SU-DHL-6 (cell line): ENCODE data around the gene ASB2.
A peak's percentile ranks its signal among the peaks of the same experiment; 100 is the strongest.

Experiments used
- H2AFZ ChIP-seq: fragments of 200-600 bp; sonication (generic); 2 replicates; pipeline ENCODE4 v1.6.1; 2014; ENCODE audit warnings: low read depth, mild to moderate bottlenecking, moderate library complexity, mixed read lengths, antibody characterized with exemption, low read length; ENCODE audit not compliant: severe bottlenecking
- H3F3A ChIP-seq: fragments of 200-600 bp; shearing (Covaris generic); 2 replicates; pipeline ENCODE4 v1.6.0; 2016; ENCODE audit warnings: antibody characterized with exemption, mild to moderate bottlenecking; ENCODE audit not compliant: insufficient read depth
- H3K27ac ChIP-seq: fragments of 200-600 bp; sonication (generic); 2 replicates; pipeline ENCODE4 v1.5.1; 2016; ENCODE audit warnings: low read depth, mild to moderate bottlenecking, low read length, moderate library complexity, mixed read lengths
- H3K27me3 ChIP-seq: fragments of 200-600 bp; sonication (generic), shearing (Covaris generic); 2 replicates; pipeline ENCODE4 v1.6.0; 2014; ENCODE audit warnings: mild to moderate bottlenecking, low read length
- H3K36me3 ChIP-seq: fragments of 200-600 bp; sonication (generic); 2 replicates; pipeline ENCODE4 v1.6.1; 2014; ENCODE audit warnings: mild to moderate bottlenecking, low read length, mixed read lengths
- H3K4me2 ChIP-seq: fragments of 300-600, 200-600 bp; shearing (Covaris generic), sonication (generic); 2 replicates; pipeline ENCODE4 v1.6.0; 2014; ENCODE audit warnings: low read length, low read depth, mild to moderate bottlenecking; ENCODE audit not compliant: poor library complexity, severe bottlenecking
- H3K4me3 ChIP-seq: fragments of 200-600 bp; sonication (generic); 2 replicates; pipeline ENCODE4 v1.5.1; 2014; ENCODE audit warnings: antibody characterized with exemption, low read length, mild to moderate bottlenecking, mixed read lengths; ENCODE audit not compliant: insufficient read depth, poor library complexity, severe bottlenecking
- H3K79me2 ChIP-seq: fragments of 200-600 bp; sonication (generic); 2 replicates; pipeline ENCODE4 v1.6.1; 2014; ENCODE audit warnings: mild to moderate bottlenecking, low read length, moderate library complexity; ENCODE audit not compliant: insufficient read depth
- H3K9ac ChIP-seq: fragments of 200-600 bp; sonication (generic); 2 replicates; pipeline ENCODE4 v1.7.0; 2014; ENCODE audit warnings: mild to moderate bottlenecking, low read length
- H3K9me2 ChIP-seq: fragments of 200-600 bp; sonication (generic); replicated peaks from 2 replicates; pipeline ENCODE4 v1.6.1; 2014; ENCODE audit warnings: low read length; ENCODE audit not compliant: insufficient read depth
- H3K9me3 ChIP-seq: fragments of 200-600 bp; sonication (generic); 2 replicates; pipeline ENCODE4 v1.6.1; 2014; ENCODE audit warnings: low read length, mixed read lengths; ENCODE audit not compliant: insufficient read depth
- H4K20me1 ChIP-seq: fragments of 200-600 bp; sonication (generic); 2 replicates; pipeline ENCODE4 v1.6.1; 2014; ENCODE audit warnings: low read depth, mild to moderate bottlenecking, antibody characterized with exemption, low read length, moderate library complexity, mixed read lengths
- EZH2phosphoT487 ChIP-seq: fragments of 200-600 bp; sonication (generic), shearing (Covaris generic); conservative IDR thresholded peaks from 2 replicates; pipeline ENCODE4 v1.6.1; 2018; ENCODE audit warnings: mild to moderate bottlenecking, antibody characterized with exemption, low read length, moderate library complexity, mixed read lengths
- TF ChIP-seq, protein P1 (sequence below): fragments of 200-600 bp; sonication (generic); IDR thresholded peaks from one replicate; pipeline ENCODE4 v1.5.1; 2017; ENCODE audit warnings: antibody characterized with exemption, mild to moderate bottlenecking, low read length, moderate library complexity; ENCODE audit not compliant: insufficient read depth, poor library complexity, severe bottlenecking

The ASB2 gene

DNA sequence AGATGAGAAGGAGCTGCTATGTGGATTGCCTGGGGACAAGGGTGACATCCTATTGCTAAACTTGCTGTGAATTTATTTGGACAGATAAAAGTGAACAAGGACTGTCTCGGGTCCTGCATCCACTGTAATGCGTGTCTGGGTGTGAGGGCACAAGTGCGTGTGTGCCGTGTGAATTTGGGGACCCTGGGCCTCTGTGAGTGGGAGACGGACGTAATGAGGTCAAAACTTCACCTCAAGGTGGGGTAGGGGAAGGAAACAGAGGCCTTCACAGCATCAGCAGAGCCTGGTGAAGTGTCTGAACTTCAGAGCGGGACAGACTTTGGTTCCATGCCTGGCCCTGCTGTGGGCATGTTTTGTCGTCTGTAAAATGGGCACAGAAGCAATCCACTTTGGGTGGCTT is 14.8 kb downstream of the ASB2 start:
- Histone ChIP-seq H3K9ac (peak overlapping the region; percentile 49), H3K9me3 (no peaks in the 10 kb centered on the region), H4K20me1 (no peaks in the 10 kb centered on the region), H3K9me2 (no peaks in the 10 kb centered on the region), H3F3A (peaks cover 47% of the 10 kb centered on the region), H3K4me2 (peak overlapping the region; percentile 62), H3K27ac (peak overlapping the region; percentile 99), H3K79me2 (no peaks in the 10 kb centered on the region; the same call in 1 of the 2 replicates), H3K27me3 (no peaks in the 10 kb centered on the region), H2AFZ (no peak overlapping the region), H3K4me3 (no peak overlapping the region), H3K36me3 (no peaks in the 10 kb centered on the region)
- TF ChIP-seq EZH2phosphoT487 = no peak
- TF ChIP-seq, protein P1, sequence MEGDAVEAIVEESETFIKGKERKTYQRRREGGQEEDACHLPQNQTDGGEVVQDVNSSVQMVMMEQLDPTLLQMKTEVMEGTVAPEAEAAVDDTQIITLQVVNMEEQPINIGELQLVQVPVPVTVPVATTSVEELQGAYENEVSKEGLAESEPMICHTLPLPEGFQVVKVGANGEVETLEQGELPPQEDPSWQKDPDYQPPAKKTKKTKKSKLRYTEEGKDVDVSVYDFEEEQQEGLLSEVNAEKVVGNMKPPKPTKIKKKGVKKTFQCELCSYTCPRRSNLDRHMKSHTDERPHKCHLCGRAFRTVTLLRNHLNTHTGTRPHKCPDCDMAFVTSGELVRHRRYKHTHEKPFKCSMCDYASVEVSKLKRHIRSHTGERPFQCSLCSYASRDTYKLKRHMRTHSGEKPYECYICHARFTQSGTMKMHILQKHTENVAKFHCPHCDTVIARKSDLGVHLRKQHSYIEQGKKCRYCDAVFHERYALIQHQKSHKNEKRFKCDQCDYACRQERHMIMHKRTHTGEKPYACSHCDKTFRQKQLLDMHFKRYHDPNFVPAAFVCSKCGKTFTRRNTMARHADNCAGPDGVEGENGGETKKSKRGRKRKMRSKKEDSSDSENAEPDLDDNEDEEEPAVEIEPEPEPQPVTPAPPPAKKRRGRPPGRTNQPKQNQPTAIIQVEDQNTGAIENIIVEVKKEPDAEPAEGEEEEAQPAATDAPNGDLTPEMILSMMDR = no peak

DNA sequence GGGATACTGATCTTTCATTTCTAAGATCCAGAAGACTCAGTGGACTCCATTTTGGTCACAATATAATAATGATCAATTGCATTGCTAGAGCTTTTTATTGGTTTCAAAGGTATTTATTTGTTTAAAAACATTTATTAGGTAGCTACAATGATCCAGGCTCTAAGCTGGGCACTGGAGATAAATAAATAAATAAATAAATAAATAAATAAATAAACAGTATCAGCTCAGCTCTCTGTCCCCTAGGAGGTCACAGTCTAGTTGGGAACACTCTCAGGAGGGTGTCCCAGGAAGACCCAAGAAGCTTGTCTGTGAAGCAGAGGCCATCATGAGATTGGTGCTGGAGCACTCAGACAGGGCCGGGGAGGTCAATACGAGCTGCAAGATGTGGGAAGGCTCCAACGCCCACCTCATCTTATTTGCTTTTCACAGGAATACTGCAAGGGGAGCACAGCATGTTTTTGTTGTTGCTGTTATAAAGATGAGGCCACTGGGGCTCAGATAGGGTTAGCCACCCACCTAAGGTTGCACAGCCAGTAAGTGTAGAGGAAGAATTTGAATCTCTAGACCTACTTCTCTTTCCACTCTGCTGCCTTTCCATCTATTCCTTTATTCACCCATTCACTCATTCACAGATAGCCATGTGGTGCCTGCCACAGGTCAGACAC is 15.5 kb downstream of the ASB2 start:
- no peaks in the 10 kb centered on the region for H3K9me3 ChIP-seq
- H3F3A ChIP-seq = peaks cover 42% of the 10 kb centered on the region
- H3K4me2 ChIP-seq = peak overlapping the region; percentile 64
- peak overlapping the region; percentile 60 for H3K9ac ChIP-seq
- peak overlapping the region; percentile 99 for H3K27ac ChIP-seq
- H3K9me2 ChIP-seq = no peaks in the 10 kb centered on the region
- H3K4me3 ChIP-seq = no peak overlapping the region
- H2AFZ ChIP-seq = no peak overlapping the region
- no peak for TF ChIP-seq EZH2phosphoT487
- TF ChIP-seq, protein P1 = no peak
- H3K36me3 ChIP-seq = no peaks in the 10 kb centered on the region
- no peaks in the 10 kb centered on the region for H3K27me3 ChIP-seq
- H3K79me2 ChIP-seq = no peaks in the 10 kb centered on the region; the same call in 1 of the 2 replicates
- no peaks in the 10 kb centered on the region for H4K20me1 ChIP-seq

DNA sequence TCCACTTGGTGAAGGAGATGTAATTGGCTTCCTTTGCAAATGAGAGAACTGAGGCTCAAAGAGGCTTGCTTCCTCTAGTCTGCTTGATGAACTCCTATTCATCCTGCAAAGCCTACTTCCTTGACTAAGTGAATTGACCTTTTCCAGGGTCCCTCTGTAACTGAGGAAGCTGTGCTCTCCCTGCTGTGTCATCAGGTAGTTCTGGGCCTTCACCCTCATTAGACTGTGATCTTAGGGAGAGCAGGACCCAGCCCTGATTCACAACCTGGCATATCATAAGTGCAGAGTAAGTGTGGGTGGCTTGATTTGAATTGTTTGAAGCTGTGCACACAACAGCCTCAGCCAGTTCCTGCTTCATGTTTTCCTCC is 16.3 kb downstream of the ASB2 start:
- peak overlapping the region; percentile 64 for H3K4me2 ChIP-seq
- H3F3A ChIP-seq = peaks cover 46% of the 10 kb centered on the region
- H3K79me2 ChIP-seq = no peaks in the 10 kb centered on the region; the same call in 1 of the 2 replicates
- no peaks in the 10 kb centered on the region for H3K9me2 ChIP-seq
- peak overlapping the region; percentile 60 for H3K9ac ChIP-seq
- H3K27me3 ChIP-seq = no peaks in the 10 kb centered on the region
- H3K9me3 ChIP-seq = no peaks in the 10 kb centered on the region
- H3K27ac ChIP-seq = peak overlapping the region; percentile 99
- no peaks in the 10 kb centered on the region for H3K36me3 ChIP-seq
- TF ChIP-seq, protein P1 = no peak
- TF ChIP-seq EZH2phosphoT487 = no peak
- H4K20me1 ChIP-seq = no peaks in the 10 kb centered on the region
- H3K4me3 ChIP-seq = peak overlapping the region; percentile 19
- H2AFZ ChIP-seq = no peak overlapping the region
